HG03378 (cell line): Measurements from ENCODE around the gene BEGAIN.
"Not testable (repeated sequence)": the region's sequence is repeated elsewhere in the genome, so short reads cannot be mapped to it uniquely, and the experiment has no call there.

Experiments used
- ATAC-seq: cut with Tn5 transposase; IDR thresholded peaks from one replicate; pipeline ENCODE4 v1.9.1; 2021; ENCODE audit warnings: mild to moderate bottlenecking, moderate library complexity; ENCODE audit not compliant: unreplicated experiment

Gene BEGAIN

DNA sequence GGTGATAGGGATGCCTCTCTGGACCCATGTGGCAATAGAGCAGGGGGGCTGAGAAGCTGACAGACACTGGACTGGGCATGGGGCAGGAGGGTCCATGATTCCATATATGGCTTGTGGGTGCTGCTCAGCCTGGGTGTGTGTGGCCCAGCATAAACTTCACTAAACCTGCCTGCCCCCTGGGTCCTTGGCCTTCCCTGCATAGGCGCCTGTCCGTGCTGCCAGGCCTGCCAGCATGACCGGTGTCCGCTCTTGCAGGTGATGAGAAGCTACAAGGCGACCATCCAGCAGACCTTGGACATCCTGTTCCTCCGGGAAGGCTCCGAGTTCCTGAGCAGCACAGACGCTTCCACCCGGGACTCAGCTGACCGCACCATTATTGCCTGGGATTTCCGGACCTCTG, 61.6 kb downstream of the BEGAIN start:
- no peak for ATAC-seq

DNA sequence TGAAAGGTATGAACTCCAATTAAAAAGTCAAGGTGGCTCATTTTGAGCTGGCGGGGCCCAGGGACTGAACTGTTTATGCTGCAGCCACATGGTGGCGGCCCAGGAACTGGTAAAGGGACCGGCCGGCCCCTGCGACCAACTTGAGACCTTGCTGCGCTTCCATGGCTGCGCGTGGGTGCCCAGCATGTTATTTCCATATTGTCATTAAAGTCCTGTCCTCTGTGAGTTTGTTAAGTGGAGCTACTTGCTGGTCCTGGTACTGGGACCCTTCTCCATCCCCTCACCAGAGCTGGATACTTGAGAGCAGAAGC, 62.3 kb downstream of the BEGAIN start:
- ATAC-seq: no peak

DNA sequence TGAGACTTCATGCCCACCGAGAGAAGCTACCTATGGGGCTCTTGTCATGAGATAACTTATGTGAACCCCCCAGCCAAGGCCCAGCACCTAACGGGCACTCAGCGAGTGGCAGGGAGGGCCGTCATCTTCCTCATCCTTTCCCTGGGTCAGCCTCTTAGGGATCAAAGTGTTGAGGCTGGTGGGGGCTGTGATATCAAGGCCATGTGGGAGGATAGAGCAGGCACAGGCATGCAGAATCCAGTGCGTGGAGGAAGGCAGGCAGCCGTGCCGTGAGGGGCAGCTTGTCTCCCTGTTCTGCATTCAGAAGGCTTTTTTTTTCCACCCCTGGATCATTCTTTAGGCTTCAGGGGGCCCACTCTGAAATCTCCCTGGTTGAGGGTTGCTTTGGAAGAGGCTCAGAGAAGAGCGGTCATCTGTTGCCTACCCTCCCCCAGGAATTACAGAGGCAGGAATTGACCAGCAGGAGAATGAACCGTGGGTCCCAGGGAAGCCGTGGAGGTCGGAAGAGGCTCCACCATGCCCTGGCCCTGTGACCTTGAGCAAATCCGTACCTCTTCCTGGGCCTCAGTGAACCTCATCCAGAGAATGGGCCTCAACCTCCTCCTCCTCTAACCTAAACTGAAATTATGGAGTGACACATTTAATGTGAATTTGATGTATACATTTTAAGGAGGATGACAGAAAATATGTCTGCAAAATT, 62.8 kb downstream of the BEGAIN start:
- ATAC-seq: no peak

GRCh38 chr14:100523843-100524169, 63.4 kb downstream of the BEGAIN start:
- ATAC-seq: no peak

GRCh38 chr14:100523131-100523842, 63.9 kb downstream of the BEGAIN start:
- no peak for ATAC-seq

DNA sequence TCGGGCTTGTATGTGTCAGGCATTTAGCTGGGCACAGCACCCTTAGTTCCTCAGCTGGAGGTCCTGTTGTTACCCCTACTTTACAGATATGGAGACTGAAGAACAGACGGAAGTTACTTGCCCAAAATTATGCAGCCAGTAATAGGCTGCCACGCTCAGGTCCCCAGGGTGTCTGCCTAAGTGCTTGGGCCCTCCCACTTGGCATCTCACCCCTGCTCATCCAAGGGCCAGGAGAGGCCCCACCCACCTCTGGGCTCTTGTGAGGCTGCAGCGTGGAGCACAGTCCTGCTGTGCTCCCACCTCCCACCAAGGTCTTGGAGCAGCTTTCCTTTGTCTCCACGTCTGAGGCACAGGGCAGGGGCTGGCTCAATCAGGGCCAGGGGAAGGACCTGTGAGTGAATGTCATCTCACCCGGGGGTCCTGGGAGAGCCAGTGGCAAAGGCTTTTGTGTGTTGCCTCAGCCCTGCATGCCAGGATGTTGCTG, 64.6 kb downstream of the BEGAIN start:
- no peak for ATAC-seq

DNA sequence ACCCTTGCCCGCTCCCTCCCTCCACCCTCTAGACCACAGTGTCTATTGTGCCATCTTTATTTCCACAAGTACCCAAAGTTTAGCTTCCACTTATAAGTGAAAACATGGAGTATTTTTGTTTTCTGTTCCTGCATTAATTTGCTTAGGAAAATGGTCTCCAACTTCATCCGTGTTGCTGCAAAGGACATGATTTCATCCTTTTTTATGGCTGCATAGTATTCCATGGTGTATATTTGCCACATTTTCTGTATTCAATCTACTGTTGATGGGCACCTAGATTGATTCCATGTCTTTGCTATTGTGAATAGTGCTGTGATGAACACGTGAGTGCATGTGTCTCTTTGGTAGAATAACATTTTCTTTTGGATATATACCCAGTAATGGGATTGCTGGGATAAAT, 81.2 kb downstream of the BEGAIN start:
- ATAC-seq: not testable (repeated sequence)

- no peak for ATAC-seq
Measured at GRCh38 chr14:100504372-100505078, 82.7 kb downstream of the BEGAIN start.

- no peak for ATAC-seq
Measured at GRCh38 chr14:100503251-100503650, 84.0 kb downstream of the BEGAIN start.

DNA sequence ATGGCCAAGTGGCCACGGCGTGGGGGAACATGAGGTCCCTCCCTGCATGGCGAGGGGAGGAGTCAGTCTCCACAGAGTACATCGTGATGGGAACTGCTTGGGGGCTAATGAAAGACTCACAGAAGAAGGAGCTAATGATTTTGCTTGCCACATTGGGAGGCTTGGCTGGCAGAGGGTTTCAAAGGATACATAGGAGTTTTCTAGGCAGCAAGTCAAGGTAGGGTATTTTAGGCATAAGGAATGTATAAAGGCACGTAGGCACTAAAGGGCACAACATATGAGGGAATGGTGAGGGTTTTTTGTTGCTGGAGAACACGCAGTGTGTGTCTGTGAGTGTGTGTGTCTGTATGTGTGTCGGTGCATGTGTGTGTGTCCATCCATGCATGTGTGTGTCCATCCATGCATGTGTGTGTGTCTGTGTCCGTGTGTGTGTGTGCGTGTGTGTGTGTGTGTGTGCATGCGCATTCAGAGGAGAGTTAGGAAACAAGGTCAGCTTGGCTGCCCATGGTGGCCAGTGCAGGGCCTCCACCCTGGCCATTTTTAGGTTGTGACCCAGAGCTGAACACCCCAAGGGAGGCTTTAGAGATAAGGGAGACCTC, 84.5 kb downstream of the BEGAIN start:
- ATAC-seq: no peak

GRCh38 chr14:100500128-100500527, 87.1 kb downstream of the BEGAIN start:
- ATAC-seq: no peak

GRCh38 chr14:100498068-100498467, 89.1 kb downstream of the BEGAIN start:
- ATAC-seq: no peak

DNA sequence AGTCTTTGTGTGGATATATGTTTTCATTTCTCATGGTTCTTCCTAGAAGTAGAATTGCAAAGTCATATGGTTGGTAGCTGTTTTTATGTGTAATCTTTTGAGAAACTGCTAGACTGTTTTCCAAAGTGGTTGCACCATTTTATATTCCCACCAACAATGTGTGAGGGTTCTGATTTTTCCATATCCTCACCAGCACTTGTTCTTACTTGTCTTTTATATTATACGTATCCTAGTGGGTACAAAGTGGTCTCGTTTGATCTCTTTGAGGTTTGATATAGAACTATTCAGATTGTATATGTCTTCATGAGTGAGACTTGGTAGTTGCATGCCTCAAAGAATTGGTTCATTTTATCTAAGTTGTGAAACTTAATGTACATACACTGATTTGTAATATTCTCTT, 91.3 kb downstream of the BEGAIN start:
- no peak for ATAC-seq

DNA sequence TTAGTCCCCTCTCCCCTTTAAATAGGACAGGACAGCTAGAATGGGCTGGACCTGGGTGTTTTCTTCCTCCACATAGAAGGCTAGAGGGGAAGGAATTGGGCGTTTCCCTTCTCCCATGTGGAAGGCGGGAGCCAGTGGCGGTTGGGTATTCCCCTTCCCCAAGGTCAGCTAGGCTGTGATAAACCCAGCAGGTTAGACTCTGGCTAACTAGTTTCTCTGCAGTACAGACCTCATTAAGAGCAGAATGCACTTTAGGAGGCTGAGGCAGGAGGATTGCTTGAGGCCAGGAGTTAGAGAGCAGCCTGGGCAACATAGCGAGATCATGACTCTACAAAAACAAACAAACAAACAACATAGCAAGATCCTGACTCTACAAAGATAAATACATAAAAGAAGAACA, 92.6 kb downstream of the BEGAIN start:
- ATAC-seq: no peak

DNA sequence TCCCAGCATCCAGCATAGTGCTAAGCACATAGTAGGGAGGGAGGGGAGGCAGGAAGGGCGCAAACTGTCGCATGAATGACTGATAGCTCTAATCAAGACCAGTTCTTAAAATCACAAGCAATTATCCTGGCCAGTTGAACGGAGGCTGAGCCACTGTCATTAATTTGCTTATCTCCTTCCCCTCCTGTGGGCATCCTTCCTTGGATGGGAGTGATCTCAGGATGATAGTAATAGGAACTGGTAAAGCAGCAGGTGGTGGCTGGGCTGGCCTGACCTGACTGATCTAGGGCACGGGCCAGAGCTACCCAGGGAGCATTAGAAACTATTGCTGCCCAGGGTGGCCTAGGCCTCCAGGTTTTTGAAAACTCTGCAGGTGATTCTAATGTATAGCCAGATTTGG, 97.0 kb downstream of the BEGAIN start:
- no peak for ATAC-seq

- ATAC-seq: no peak
Measured at GRCh38 chr14:100488057-100488456, 99.2 kb downstream of the BEGAIN start.

GRCh38 chr14:100487304-100487703, 99.9 kb downstream of the BEGAIN start:
- no peak for ATAC-seq
